MM.1S (cell line): ENCODE results near the gene PIK3C3.

Experiments used
- DNase-seq: peaks from one replicate; pipeline ENCODE4 v3.0.0-alpha.2; 2015
- H2AFZ ChIP-seq: fragments of 300-600 bp; sonication (generic); 2 replicates; pipeline ENCODE4 v1.6.0; 2016; ENCODE audit warnings: antibody characterized with exemption, low read length
- H3F3A ChIP-seq: fragments of 300-600 bp; sonication (generic); 2 replicates; pipeline ENCODE4 v1.6.1; 2016; ENCODE audit warnings: mild to moderate bottlenecking, antibody characterized with exemption, low read length, moderate library complexity, mixed read lengths; ENCODE audit not compliant: insufficient read depth
- H3K27ac ChIP-seq: fragments of 300-600 bp; sonication (generic); 2 replicates; pipeline ENCODE4 v1.5.1; 2016; ENCODE audit warnings: mild to moderate bottlenecking, low read length
- H3K27me3 ChIP-seq: fragments of 300-600 bp; sonication (generic); replicated peaks from 2 replicates; pipeline ENCODE4 v1.6.0; 2016; ENCODE audit warnings: low read length; ENCODE audit not compliant: insufficient read depth
- H3K36me3 ChIP-seq: fragments of 300-600 bp; sonication (generic); replicated peaks from 2 replicates; pipeline ENCODE4 v1.6.1; 2016; ENCODE audit warnings: mild to moderate bottlenecking, low read length, mixed read lengths; ENCODE audit not compliant: insufficient read depth
- H3K4me1 ChIP-seq: fragments of 300-600 bp; sonication (generic); 2 replicates; pipeline ENCODE4 v1.6.1; 2016; ENCODE audit warnings: low read length, mixed read lengths
- H3K4me2 ChIP-seq: fragments of 300-600 bp; sonication (generic); 2 replicates; pipeline ENCODE4 v1.6.0; 2016; ENCODE audit warnings: low read depth, low read length
- H3K4me3 ChIP-seq: fragments of 300-600 bp; sonication (generic); 2 replicates; pipeline ENCODE4 v1.5.1; 2016; ENCODE audit warnings: low read length, mixed read lengths
- H3K79me2 ChIP-seq: fragments of 300-600 bp; sonication (generic); 2 replicates; pipeline ENCODE4 v1.6.1; 2016; ENCODE audit warnings: mixed run types, low read length, mixed read lengths
- H3K9ac ChIP-seq: fragments of 300-600 bp; sonication (generic); 2 replicates; pipeline ENCODE4 v1.6.1; 2016; ENCODE audit warnings: low read length, mixed read lengths
- H3K9me2 ChIP-seq: fragments of 300-600 bp; sonication (generic); replicated peaks from 2 replicates; pipeline ENCODE4 v1.6.1; 2016; ENCODE audit warnings: mild to moderate bottlenecking, low read length, mixed read lengths; ENCODE audit not compliant: insufficient read depth
- H3K9me3 ChIP-seq: fragments of 300-600 bp; sonication (generic); replicated peaks from 2 replicates; pipeline ENCODE4 v1.6.1; 2016; ENCODE audit warnings: mild to moderate bottlenecking, low read length, mixed read lengths; ENCODE audit not compliant: insufficient read depth
- H4K20me1 ChIP-seq: fragments of 300-600 bp; sonication (generic); 2 replicates; pipeline ENCODE4 v1.6.1; 2016; ENCODE audit warnings: mild to moderate bottlenecking, low read length, moderate library complexity, mixed read lengths; ENCODE audit not compliant: insufficient read depth
- EZH2 ChIP-seq: fragments of 300-600 bp; sonication (generic); optimal IDR thresholded peaks from 2 replicates; pipeline ENCODE3; 2017; ENCODE audit warnings: low read depth, mild to moderate bottlenecking, antibody characterized with exemption, low read length, mixed read lengths
- EZH2phosphoT487 ChIP-seq: fragments of 300-600 bp; sonication (generic); IDR thresholded peaks from 2 replicates; pipeline ENCODE4 v1.6.1; 2018; ENCODE audit warnings: antibody characterized with exemption, low read length
- TF ChIP-seq, protein P1 (sequence below): fragments of 300-600 bp; sonication (generic); IDR thresholded peaks from 2 replicates; pipeline ENCODE4 v1.5.1; 2016; ENCODE audit warnings: antibody characterized with exemption, low read length, mixed read lengths

Gene PIK3C3

GRCh38 chr18:41939326-41939725, 15.7 kb upstream of the PIK3C3 start:
- H3K4me2 ChIP-seq = no peak overlapping the region
- H3K4me1 ChIP-seq = no peaks in the 10 kb centered on the region
- H2AFZ ChIP-seq = no peak overlapping the region
- H3K9me2 ChIP-seq = no peaks in the 10 kb centered on the region
- no peaks in the 10 kb centered on the region for H3K9me3 ChIP-seq
- no peak overlapping the region for H3K27ac ChIP-seq
- no peaks in the 10 kb centered on the region for H3F3A ChIP-seq
- DNase-seq = no peak
- no peak overlapping the region for H3K4me3 ChIP-seq
- peaks cover 13% of the 10 kb centered on the region for H3K27me3 ChIP-seq
- H3K9ac ChIP-seq = no peak overlapping the region
- H3K36me3 ChIP-seq = no peaks in the 10 kb centered on the region
- no peaks in the 10 kb centered on the region for H3K79me2 ChIP-seq
- TF ChIP-seq EZH2 = no peak
- TF ChIP-seq, protein P1, sequence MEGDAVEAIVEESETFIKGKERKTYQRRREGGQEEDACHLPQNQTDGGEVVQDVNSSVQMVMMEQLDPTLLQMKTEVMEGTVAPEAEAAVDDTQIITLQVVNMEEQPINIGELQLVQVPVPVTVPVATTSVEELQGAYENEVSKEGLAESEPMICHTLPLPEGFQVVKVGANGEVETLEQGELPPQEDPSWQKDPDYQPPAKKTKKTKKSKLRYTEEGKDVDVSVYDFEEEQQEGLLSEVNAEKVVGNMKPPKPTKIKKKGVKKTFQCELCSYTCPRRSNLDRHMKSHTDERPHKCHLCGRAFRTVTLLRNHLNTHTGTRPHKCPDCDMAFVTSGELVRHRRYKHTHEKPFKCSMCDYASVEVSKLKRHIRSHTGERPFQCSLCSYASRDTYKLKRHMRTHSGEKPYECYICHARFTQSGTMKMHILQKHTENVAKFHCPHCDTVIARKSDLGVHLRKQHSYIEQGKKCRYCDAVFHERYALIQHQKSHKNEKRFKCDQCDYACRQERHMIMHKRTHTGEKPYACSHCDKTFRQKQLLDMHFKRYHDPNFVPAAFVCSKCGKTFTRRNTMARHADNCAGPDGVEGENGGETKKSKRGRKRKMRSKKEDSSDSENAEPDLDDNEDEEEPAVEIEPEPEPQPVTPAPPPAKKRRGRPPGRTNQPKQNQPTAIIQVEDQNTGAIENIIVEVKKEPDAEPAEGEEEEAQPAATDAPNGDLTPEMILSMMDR = no peak
- TF ChIP-seq EZH2phosphoT487 = no peak
- H4K20me1 ChIP-seq = no peaks in the 10 kb centered on the region

DNA sequence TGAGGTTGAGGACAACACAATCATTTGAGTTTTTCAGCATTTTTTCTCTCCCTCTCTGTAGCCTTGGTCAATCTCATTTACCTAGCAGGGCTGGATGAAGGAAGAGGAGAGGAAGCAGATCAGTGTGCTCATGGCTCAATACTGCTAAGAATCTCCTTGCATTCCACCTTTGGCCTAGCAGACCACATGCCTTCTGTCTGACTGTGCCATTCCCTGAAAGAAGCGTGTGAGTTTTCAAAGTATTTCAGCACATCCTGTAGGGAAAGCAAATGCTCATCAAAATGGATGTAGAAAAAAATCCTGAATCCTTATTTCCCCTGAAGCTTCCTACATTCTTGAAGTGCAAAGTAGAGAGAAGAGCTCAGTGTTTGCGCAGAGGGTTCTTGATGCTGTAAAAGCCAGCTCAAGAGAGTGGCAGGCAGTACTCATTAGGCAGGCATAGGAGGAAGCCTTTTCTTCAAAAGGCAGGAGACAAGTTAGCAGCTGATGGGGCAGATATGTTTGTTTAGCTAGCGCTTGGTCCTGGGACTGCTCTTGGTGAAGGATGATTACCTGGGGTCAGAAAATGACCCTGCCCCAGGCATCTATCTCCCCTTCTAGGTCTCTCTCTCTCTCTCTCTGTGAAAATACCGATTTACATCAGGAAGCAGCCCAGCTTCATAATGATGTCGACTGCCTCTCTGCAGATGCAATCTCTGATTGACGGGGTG, 14.4 kb upstream of the PIK3C3 start:
- Histone ChIP-seq H3K4me3 (no peak overlapping the region), H3K27me3 (peaks cover 15% of the 10 kb centered on the region), H3K9me3 (no peaks in the 10 kb centered on the region), H3K4me1 (no peaks in the 10 kb centered on the region), H3K79me2 (no peaks in the 10 kb centered on the region), H3K9me2 (no peaks in the 10 kb centered on the region), H3F3A (no peaks in the 10 kb centered on the region), H3K27ac (no peak overlapping the region), H3K36me3 (no peaks in the 10 kb centered on the region), H2AFZ (no peak overlapping the region), H3K4me2 (no peak overlapping the region), H3K9ac (no peak overlapping the region), H4K20me1 (no peaks in the 10 kb centered on the region)
- TF ChIP-seq EZH2 (no peak), EZH2phosphoT487 (no peak)
- TF ChIP-seq, protein P1 = no peak
- DNase-seq = no peak

GRCh38 chr18:41942254-41942653, 12.8 kb upstream of the PIK3C3 start:
- 0 out of 2 replicates have a peak, but pooled peaks cover 7% of the 10 kb centered on the region for H3K4me1 ChIP-seq
- H4K20me1 ChIP-seq = no peaks in the 10 kb centered on the region
- peaks cover 15% of the 10 kb centered on the region for H3K27me3 ChIP-seq
- H3K4me2 ChIP-seq = no peak overlapping the region
- no peak overlapping the region for H2AFZ ChIP-seq
- H3K36me3 ChIP-seq = no peaks in the 10 kb centered on the region
- H3K4me3 ChIP-seq = no peak overlapping the region
- no peak overlapping the region for H3K27ac ChIP-seq
- TF ChIP-seq EZH2phosphoT487 = no peak
- no peak for TF ChIP-seq EZH2
- TF ChIP-seq, protein P1 = no peak
- H3K9me3 ChIP-seq = no peaks in the 10 kb centered on the region
- DNase-seq = no peak
- H3K9ac ChIP-seq = no peak overlapping the region
- no peaks in the 10 kb centered on the region for H3K79me2 ChIP-seq
- H3K9me2 ChIP-seq = no peaks in the 10 kb centered on the region
- peaks cover 1% of the 10 kb centered on the region for H3F3A ChIP-seq
